Stimulated activated CD4-positive, alpha-beta T cell treated with anti-CD3 and anti-CD28 coated beads, Interleukin-1b, Interleukin-23, amount 100 ng/mL, for 4 hours (primary cell): ENCODE measurements around the gene NCR3LG1.

ENCODE experiments used
- DNase-seq, 2 donors: peaks; one replicate each; pipeline ENCODE4 v3.0.0-alpha.2; 2020; ENCODE audit warnings: low read depth in 2 of 2

The NCR3LG1 gene

DNA sequence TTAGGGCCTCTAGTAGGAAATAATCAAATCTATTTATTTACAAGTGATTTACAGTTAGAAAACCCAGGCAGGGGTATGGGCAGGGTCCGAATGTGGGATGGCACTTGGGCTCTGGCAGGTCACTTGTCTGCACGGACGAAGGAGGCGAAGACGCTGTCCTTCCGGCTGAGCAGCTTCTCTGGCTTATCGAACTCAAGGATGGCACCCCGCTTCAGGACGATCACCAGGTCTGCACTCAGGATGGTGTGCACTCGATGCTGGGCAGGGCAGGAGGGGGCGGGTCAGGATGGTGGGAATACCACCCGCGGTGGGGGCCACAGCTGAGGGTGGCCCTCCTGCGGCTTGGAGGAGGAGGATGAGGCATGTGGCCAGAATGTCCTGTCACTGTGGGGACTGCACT is 41.3 kb downstream of the NCR3LG1 start:
- no peak for DNase-seq

DNA sequence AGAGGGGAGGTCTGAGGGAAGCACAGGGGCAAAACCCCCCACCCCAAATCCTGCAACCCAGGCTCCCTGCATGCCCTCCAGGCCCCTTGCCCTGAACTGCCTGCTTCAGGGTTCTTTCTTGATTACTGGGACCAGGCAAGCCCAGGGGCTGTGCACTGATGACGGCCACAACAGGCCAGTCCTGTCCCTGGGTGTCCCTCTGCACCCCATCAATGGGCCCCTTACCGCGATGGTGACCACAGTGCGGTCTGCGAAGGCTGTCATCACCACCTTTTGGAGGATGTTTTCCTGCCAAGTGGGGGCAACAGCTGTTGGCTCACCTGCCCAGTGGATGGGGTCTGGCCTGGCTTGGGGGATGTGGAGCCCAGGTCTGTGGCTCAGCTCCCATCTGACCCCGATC is 41.9 kb downstream of the NCR3LG1 start:
- no peak for DNase-seq

DNA sequence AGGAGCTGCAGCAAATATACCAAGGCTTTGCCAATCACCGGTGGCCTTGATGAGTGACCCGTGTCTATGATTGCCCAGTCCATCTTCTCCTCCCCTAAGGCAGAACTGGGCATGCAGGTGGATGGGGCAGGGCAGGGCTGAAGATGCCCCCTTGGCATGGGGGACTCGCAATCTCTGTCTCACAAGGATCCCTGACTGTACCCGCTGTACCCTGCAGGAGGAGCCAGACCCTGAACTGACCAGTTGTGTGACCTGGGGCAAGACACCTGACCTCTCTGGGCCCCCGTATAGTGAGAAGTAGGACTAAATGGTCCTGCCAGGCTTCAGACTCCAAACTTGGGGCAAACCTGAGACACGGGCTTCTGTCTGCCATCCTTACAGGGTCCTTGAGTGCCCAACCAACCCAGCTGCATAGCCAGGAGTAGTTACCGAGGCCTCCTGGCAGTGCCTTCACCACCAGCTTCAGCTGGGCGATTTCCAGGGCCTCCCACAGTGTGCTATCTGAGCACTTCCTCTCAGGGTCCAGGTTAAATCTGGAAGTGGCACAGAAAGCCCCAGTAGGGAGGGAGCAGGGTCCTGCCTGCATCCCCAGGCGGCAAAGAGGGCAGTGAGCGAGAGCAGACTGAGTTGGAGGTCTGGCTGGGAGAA is 43.3 kb downstream of the NCR3LG1 start:
- DNase-seq: no peak

DNA sequence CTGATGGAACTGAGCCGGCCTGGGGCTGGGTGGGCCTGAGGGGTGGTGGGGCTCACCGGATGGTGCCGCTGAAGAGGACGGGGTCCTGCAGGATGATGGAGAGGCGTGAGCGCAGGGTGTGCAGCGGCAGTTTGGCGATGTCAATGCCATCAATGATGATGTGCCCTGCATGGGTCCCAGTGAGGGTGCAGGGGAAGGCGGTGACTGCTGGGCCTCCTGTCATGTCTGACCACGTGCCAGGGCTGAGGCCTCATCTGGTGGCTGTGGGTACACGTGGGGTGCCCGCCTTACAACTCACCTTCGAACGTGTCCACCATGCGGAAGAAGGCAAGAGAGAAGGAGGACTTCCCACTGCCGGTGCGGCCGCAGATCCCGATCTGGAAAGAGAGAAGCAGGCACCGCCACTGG is 44.0 kb downstream of the NCR3LG1 start:
- no peak for DNase-seq

GRCh38 chr11:17395978-17396377 is 44.4 kb downstream of the NCR3LG1 start:
- DNase-seq: no peak

DNA sequence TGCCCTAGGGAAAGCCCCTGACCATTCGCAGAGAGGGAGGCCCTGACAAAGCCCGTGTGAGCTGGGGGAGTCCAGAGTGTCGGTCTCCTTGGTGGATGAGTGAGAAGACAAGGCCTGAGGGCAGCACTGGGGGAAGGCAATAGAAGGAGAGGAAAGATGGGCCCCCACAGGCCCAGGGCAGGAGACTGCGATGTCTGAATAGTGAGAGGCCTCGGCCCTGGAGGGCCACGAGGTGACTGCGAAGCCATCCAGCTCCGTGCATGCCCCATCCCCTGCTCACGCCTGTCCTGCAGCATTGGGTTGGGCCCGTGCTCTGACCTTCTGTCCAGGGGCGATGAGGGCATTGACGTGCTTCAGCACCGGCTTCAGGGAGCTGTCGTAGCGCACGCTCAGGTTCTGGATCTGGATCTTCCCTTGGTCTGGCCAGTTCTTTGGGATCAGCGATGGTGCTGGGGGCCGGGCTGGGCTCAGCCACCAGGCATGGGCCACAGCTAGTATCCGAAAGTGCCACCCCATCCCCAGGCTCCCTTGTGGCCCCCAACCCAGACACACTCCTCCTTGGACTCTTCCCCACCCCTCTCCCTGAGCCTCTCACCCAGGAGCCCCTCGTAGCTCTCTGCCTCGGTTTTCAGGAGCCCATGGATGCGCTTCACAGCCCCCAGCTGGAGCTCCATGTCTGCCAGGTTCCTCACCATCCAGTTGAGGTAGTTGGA is 45.2 kb downstream of the NCR3LG1 start:
- DNase-seq: no peak

DNA sequence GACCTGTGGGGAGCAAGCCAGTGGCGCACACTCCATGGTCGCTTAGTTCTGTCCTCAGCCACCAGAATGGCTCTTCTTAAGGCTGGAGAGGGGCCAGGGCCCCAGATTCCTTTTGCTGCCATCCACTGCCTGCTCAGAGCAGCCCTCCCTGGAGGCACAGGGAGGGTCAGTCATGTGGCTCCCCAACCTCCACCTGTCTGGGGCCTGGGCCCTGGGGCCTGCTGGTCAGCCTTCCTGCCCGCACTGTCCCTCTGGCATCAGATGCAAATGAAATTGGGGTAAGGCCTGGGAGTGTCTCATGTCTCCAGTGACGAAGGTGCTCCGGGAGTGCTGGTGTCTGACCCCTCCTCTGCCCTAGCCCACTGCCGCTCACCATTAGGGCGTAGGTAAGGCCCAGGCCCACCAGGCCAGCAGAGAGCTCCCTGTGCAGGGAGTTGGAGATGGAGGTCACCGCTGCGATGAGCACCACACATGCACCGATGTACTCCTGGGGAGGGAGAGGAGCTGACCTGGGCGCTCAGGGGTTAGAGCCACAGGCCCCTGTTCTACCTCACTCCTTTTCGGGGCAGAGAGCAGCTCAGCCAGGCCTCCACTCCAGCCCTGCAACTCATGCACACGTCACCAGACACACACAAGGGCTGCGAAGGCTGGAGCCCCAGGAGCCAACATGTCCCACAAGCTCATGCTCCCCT is 45.9 kb downstream of the NCR3LG1 start:
- no peak for DNase-seq

GRCh38 chr11:17399236-17399635 is 47.6 kb downstream of the NCR3LG1 start:
- DNase-seq: no peak

- no peak for DNase-seq
These were observed 48.6 kb downstream of the NCR3LG1 start for GRCh38 chr11:17400048-17400775.

GRCh38 chr11:17401316-17401715 is 49.7 kb downstream of the NCR3LG1 start:
- no peak for DNase-seq

DNA sequence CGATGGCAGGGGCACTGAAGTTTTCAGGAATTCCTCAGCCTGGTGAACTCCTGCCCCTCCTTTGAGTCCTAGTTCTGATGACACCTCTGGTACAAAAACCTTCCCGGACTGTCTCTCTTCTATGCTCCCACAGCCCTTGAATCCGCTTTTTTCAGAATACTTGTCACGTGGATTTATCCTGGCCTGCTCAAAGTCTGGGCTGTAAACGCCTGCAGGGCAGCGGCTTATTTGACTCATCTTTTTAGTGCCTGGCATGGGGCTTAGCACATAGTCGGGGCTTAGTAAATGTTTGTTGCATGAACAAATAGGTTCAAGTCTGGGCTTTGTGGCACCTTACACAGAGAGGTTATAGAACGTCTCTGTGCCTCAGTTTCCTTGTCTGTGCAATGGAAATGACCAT is 50.2 kb downstream of the NCR3LG1 start:
- DNase-seq: no peak

DNA sequence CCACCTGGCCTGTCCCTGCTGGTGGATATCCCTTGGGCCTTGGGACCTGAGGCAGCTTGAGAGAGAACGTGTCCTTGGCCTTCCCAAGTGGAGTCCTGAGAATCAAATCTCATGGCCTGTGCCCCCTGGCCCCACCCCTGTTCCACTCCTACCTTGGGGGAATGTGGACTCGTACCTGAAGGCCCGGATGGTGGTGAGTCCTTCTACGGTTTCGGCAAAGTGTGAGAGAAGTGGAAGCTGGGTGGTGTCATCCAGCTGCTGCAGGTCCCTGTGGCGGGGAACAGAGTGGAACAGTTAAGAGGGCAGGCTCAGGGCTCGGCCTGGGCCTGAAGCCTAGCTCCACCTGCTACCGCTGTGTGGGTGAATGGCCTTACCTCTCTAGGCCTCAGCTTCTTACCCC is 50.9 kb downstream of the NCR3LG1 start:
- no peak for DNase-seq

GRCh38 chr11:17403980-17404759 is 52.6 kb downstream of the NCR3LG1 start:
- no peak for DNase-seq

DNA sequence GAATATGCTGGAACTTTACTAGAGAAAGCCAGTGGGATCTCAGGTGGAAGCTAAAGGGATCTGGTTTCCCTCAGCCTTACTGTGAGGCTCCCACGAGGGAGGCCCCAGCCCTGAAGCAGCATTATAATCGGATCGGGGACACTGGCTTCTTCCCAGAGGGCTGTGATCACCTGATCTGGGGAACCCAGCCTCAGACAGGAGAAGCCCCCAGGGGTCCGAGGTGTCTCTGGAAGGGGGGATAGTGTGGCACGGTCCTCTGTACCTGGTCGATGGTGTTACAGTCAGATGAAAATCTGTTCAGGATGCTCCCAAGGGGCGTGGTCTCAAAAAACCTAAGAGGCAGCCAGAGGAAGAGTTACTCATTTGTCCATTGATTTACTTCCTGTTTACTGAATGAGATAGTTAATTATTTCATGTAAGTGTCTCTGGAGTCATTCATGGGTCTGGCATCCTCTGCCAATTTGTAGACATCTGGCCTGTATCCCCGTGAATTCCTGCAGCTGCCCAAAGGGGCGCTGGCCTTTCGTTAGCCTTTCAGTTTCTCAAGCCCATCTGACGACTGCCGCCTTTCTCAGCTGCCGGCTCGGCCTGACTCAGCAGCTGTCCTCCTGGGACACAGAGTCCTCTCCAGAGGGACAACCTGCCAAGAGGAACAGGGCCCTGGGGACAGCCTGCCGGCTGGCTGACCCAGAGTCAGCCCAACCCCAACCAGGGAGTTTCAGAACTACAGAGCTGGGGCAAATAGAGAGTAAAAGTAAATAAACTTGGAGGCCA is 53.8 kb downstream of the NCR3LG1 start:
- DNase-seq: no peak

- no peak for DNase-seq
These were observed 54.6 kb downstream of the NCR3LG1 start for GRCh38 chr11:17406082-17406817.

- DNase-seq: no peak
These were observed 55.2 kb downstream of the NCR3LG1 start for GRCh38 chr11:17406818-17407149.

DNA sequence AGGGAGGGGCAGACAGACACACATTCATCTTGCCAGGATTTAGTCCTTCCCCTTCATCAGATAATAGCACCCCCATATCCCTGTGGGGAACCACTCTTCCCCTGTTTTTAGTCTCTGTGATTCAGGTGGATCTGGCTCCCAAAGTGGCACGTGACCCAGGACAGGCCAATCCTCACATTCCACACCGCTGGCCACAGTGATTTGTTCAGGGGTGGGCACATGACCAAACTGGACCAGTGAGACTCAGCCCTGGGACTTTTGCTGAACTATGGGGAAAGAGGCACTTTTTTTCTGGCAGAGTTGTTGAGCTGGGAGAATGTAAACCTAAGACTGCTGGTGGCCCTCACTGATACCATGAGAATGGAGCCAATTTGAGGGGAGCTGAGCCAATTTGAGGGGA is 56.0 kb downstream of the NCR3LG1 start:
- no peak for DNase-seq

DNA sequence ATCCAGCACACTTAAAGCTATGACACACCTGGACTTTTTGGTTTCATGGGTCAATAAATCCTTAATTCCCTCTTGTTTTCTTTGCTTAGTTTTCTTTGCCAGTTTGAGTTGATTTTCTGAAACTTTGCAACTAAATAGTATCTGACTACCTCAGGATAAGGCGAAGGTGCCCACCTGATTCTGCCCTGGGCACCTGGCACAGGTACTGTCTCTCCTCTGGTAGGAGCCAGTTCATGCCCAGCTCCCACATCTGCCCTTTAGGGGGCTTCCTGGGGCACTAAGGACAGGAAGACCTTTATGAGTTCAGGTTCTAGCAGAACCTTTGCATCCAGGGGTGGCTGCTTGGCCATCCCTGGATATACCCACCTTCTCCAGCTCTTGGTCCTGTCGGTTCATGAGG is 56.4 kb downstream of the NCR3LG1 start:
- DNase-seq: no peak

DNA sequence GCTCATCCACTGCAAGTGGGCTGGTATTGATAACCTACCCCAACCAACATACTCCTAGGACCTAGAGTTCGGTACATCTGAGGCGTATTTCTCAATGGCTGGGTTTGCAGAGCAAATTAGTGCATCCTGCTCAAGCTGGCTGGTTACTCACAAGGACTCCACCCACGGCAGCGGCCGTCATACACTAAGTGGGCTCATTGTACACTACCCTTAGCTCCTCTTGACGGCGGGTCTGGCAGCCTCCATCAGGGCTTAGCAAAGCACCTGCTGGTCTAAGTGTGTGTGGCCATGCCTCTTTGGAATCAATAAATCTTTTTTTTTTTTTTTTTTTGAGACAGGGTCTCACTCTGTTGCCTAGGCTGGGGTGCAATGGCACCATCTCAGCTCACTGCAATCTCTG is 57.0 kb downstream of the NCR3LG1 start:
- no peak for DNase-seq
